ENCODE results near the gene TICAM2.

DNA sequence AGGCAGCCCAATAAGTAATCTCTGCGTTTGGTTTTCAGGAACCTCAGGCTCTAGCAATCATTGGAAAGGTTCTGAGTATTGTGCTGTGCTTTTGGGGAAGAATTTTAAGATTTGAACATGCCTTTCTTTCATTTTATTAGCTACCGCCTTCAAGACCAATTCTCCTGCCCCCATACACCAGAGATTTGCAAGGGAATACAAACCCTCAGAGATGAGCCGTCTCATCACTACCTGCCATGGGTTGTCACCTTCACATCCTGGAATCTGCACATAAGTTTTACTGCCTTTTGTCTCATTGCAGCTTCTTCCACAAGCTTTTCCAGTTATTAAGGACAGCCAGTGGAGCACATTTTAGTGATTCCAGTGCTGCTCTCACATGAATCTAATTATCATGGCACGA, 35.2 kb upstream of the TICAM2 start:
- TF ChIP-seq ZNF274 (IDR thresholded peaks at IDR 0.05; ENCODE audit: low read depth, low read length) (no peak), SUZ12 (IDR thresholded peaks at IDR 0.05; ENCODE audit: extremely low read depth, insufficient read depth, insufficient read length) (no peak)

Data from NT2/D1 (cell line).